Central memory CD8-positive, alpha-beta T cell (primary cell): ENCODE results near the gene UBE2E3.
"Not testable (repeated sequence)": the region's sequence is repeated elsewhere in the genome, so short reads cannot be mapped to it uniquely, and the experiment has no call there.

Source experiments
- ATAC-seq: fragments of 150-1000 bp; cut with Tn5 transposase; replicated peaks from 2 replicates; pipeline ENCODE4 v1.10.0; 2022; ENCODE audit warnings: mild to moderate bottlenecking, moderate FRiP score, moderate number of reproducible peaks; ENCODE audit not compliant: poor library complexity, severe bottlenecking; ENCODE audit errors: extremely low read depth
- DNase-seq, 2 donors: peaks; one replicate each; pipeline ENCODE4 v3.0.0; 2021; ENCODE audit warnings: low spot score in 2 of 2
- H3K27ac Mint-ChIP-seq: one replicate; pipeline ENCODE4 v1.8.0; 2022; ENCODE audit warnings: low read depth, mild to moderate bottlenecking, moderate library complexity, mixed read lengths
- H3K27me3 Mint-ChIP-seq: one replicate; pipeline ENCODE4 v1.8.0; 2022; ENCODE audit warnings: mixed read lengths
- H3K36me3 Mint-ChIP-seq: one replicate; pipeline ENCODE4 v1.8.0; 2022; ENCODE audit warnings: mild to moderate bottlenecking, moderate library complexity, mixed read lengths; ENCODE audit not compliant: insufficient read depth
- H3K4me1 Mint-ChIP-seq: one replicate; pipeline ENCODE4 v1.8.0; 2022; ENCODE audit warnings: mixed read lengths
- H3K4me3 Mint-ChIP-seq: one replicate; pipeline ENCODE4 v1.8.0; 2022; ENCODE audit warnings: mild to moderate bottlenecking, moderate library complexity, mixed read lengths
- H3K9me3 Mint-ChIP-seq: one replicate; pipeline ENCODE4 v1.8.0; 2022; ENCODE audit warnings: mixed read lengths

UBE2E3 gene

GRCh38 chr2:180980106-180980942 is at the start of gene UBE2E3:
UBE2E3 (plus strand) TSS chr2:180980605; CDS start chr2:180982043, 1,438 bp downstream.
- DNase-seq = peak; percentile 68 to 76
- Mint-ChIP-seq H3K36me3 (peaks cover 7% of the 10 kb centered on the region), H3K4me1 (peaks cover 26% of the 10 kb centered on the region), H3K4me3 (peak within 1 kb of the TSS; percentile 98), H3K27me3 (no peaks in the 10 kb centered on the region), H3K9me3 (no peaks in the 10 kb centered on the region), H3K27ac (peak within 1 kb of the TSS; percentile 94)
- peak; percentile 75 for ATAC-seq

- ATAC-seq = no peak
- Mint-ChIP-seq H3K4me3 (no peak overlapping the region), H3K27ac (no peak overlapping the region), H3K36me3 (no peaks in the 10 kb centered on the region), H3K4me1 (no peaks in the 10 kb centered on the region), H3K9me3 (no peaks in the 10 kb centered on the region), H3K27me3 (peaks cover 10% of the 10 kb centered on the region)
- no peak for DNase-seq
Observed at GRCh38 chr2:180931841-180932240, 48.6 kb upstream of the UBE2E3 start.

- Mint-ChIP-seq H3K27ac (no peak overlapping the region), H3K9me3 (no peaks in the 10 kb centered on the region), H3K36me3 (no peaks in the 10 kb centered on the region), H3K27me3 (peaks cover 10% of the 10 kb centered on the region), H3K4me1 (peaks cover 12% of the 10 kb centered on the region), H3K4me3 (no peak overlapping the region)
- ATAC-seq = no peak
- no peak for DNase-seq
Observed at GRCh38 chr2:180933332-180933731, 47.1 kb upstream of the UBE2E3 start.

DNA sequence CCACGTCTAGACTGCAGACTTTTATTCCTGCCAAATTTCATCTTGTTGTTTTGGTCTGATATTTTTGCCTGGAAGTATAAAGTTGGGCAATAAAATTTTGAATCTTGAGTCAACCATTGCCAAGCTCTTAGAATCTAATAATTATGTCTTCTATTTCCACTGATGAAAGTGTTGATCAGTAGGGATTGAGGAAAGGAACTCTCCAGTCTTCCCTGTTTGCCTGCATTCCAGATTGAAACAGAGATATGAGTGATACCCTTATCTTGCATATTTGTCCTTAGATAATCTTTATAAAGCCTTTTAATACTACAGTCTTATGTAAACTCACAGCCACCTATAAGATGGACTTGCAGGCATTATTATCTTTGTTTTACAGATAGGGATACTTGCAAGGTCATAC is 45.5 kb upstream of the UBE2E3 start:
- Mint-ChIP-seq H3K36me3 (no peaks in the 10 kb centered on the region), H3K4me3 (no peak overlapping the region), H3K4me1 (peaks cover 16% of the 10 kb centered on the region), H3K27me3 (peaks cover 10% of the 10 kb centered on the region), H3K9me3 (no peaks in the 10 kb centered on the region), H3K27ac (no peak overlapping the region)
- ATAC-seq = no peak
- DNase-seq = no peak

DNA sequence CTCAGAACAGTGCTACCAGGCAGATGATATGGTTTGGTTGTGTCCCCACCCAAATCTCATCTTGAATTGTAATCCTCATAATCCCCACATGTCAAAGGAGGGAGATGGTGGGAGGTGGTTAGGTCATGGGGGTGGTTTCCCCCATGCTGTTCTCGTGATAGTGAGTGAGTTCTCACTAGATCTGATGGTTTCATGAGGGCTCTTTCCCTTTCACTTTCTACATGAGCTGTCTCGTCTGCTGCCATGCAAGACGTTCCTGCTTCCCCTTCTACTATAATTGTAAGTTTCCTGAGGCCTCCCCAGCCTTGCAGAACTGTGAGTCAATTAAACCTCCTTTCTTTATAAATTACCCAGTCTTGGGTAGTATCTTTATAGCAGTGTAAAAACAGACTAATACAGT is 42.9 kb upstream of the UBE2E3 start:
- not testable (repeated sequence) for H3K36me3 Mint-ChIP-seq, H3K9me3 Mint-ChIP-seq, DNase-seq
- Mint-ChIP-seq H3K4me3 (peak overlapping the region; percentile 54), H3K27me3 (peaks cover 10% of the 10 kb centered on the region), H3K4me1 (peaks cover 16% of the 10 kb centered on the region), H3K27ac (peak overlapping the region; percentile 58)
- peak; percentile 90 for ATAC-seq

DNA sequence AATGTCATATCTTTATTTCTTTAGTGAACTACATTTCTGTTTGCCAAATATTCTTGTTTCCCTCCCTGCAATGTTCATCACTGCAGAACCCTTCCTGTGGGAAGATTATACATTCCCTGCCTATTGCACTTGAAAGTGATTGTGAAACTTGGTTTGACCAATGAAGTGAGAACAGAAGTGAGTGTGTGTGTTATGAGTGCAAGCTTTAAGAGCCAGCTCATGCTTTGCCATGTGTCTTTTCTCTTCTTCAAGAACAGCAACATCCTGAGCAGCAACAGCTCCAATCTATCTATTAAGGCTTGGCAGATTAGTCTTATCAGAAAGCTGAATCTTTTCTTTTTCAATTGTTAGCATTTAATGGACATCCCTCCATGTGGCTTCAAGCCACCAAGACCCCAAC is 42.0 kb upstream of the UBE2E3 start:
- DNase-seq = no peak
- no peak for ATAC-seq

GRCh38 chr2:180943275-180943674 is 37.1 kb upstream of the UBE2E3 start:
- H3K36me3 Mint-ChIP-seq = no peaks in the 10 kb centered on the region
- ATAC-seq (no peak), DNase-seq (no peak)
- no peak overlapping the region for H3K27ac Mint-ChIP-seq
- H3K4me3 Mint-ChIP-seq = no peak overlapping the region
- H3K9me3 Mint-ChIP-seq = no peaks in the 10 kb centered on the region
- H3K4me1 Mint-ChIP-seq = peaks cover 4% of the 10 kb centered on the region
- peaks cover 11% of the 10 kb centered on the region for H3K27me3 Mint-ChIP-seq

More for the DNA sequence above, 42.0 kb upstream of the UBE2E3 start:
- Mint-ChIP-seq H3K36me3 (no peaks in the 10 kb centered on the region), H3K9me3 (no peaks in the 10 kb centered on the region), H3K4me1 (peaks cover 16% of the 10 kb centered on the region), H3K27ac (no peak overlapping the region), H3K27me3 (peaks cover 10% of the 10 kb centered on the region), H3K4me3 (peak overlapping the region; percentile 54)

GRCh38 chr2:180944372-180944771 is 36.0 kb upstream of the UBE2E3 start:
- no peak overlapping the region for H3K4me3 Mint-ChIP-seq

GRCh38 chr2:180947208-180947689 is 33.2 kb upstream of the UBE2E3 start:
- DNase-seq = no peak
- Mint-ChIP-seq H3K27ac (no peak overlapping the region), H3K27me3 (peaks cover 36% of the 10 kb centered on the region), H3K4me3 (no peak overlapping the region), H3K36me3 (no peaks in the 10 kb centered on the region), H3K9me3 (no peaks in the 10 kb centered on the region), H3K4me1 (no peaks in the 10 kb centered on the region)
- no peak for ATAC-seq

More at GRCh38 chr2:180944372-180944771, 36.0 kb upstream of the UBE2E3 start:
- Mint-ChIP-seq H3K36me3 (no peaks in the 10 kb centered on the region), H3K27me3 (peaks cover 11% of the 10 kb centered on the region), H3K27ac (no peak overlapping the region), H3K4me1 (no peaks in the 10 kb centered on the region), H3K9me3 (no peaks in the 10 kb centered on the region)
- no peak for DNase-seq
- no peak for ATAC-seq

GRCh38 chr2:180949896-180950295 is 30.5 kb upstream of the UBE2E3 start:
- H3K4me1 Mint-ChIP-seq = no peaks in the 10 kb centered on the region
- no peak overlapping the region for H3K4me3 Mint-ChIP-seq
- no peak for DNase-seq
- no peaks in the 10 kb centered on the region for H3K36me3 Mint-ChIP-seq
- H3K27ac Mint-ChIP-seq = no peak overlapping the region
- H3K9me3 Mint-ChIP-seq = no peaks in the 10 kb centered on the region
- no peak for ATAC-seq
- H3K27me3 Mint-ChIP-seq = peaks cover 51% of the 10 kb centered on the region

GRCh38 chr2:180952082-180952481 is 28.3 kb upstream of the UBE2E3 start:
- H3K27ac Mint-ChIP-seq = no peak overlapping the region
- H3K4me3 Mint-ChIP-seq = no peak overlapping the region
- H3K36me3 Mint-ChIP-seq = no peaks in the 10 kb centered on the region
- H3K27me3 Mint-ChIP-seq = peaks cover 64% of the 10 kb centered on the region
- no peaks in the 10 kb centered on the region for H3K4me1 Mint-ChIP-seq
- no peaks in the 10 kb centered on the region for H3K9me3 Mint-ChIP-seq
- no peak for ATAC-seq
- no peak for DNase-seq

GRCh38 chr2:180952731-180953336 is 27.6 kb upstream of the UBE2E3 start:
- DNase-seq (no peak), ATAC-seq (no peak)
- Mint-ChIP-seq H3K4me3 (no peak overlapping the region), H3K9me3 (no peaks in the 10 kb centered on the region), H3K27me3 (peaks cover 64% of the 10 kb centered on the region), H3K4me1 (no peaks in the 10 kb centered on the region), H3K36me3 (peaks cover 2% of the 10 kb centered on the region), H3K27ac (no peak overlapping the region)

DNA sequence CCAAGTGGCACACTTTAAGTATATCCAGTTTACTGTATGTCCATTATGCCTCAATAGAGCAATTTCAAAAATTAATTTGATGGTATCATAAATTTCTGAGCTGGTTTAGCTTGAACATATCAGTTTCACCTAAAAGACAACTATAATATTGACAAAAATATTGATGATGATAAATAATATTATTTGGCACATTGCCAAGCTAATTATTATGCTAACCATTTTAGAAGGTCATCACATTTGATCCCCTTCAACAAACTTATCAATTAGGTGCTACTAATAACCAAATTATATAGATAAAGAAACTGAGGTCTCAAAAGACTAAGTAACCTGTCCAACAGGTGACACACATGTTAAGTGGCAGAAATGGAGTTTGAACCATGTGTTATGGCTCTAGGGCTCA is 26.9 kb upstream of the UBE2E3 start:
- peaks cover 2% of the 10 kb centered on the region for H3K36me3 Mint-ChIP-seq
- no peaks in the 10 kb centered on the region for H3K4me1 Mint-ChIP-seq
- no peaks in the 10 kb centered on the region for H3K9me3 Mint-ChIP-seq
- no peak for DNase-seq
- H3K27ac Mint-ChIP-seq = no peak overlapping the region
- H3K27me3 Mint-ChIP-seq = peaks cover 69% of the 10 kb centered on the region
- H3K4me3 Mint-ChIP-seq = no peak overlapping the region
- no peak for ATAC-seq
